HEK293 (cell line): ENCODE results near the gene FRZB.

ENCODE experiments used
- CTCF ChIA-PET: fragments of 350-600 bp; formaldehyde crosslinking; extraction: SDS; loops from one replicate; lab custom pipeline; 2021; ENCODE audit warnings: antibody characterized with exemption; lab: Yijun Ruan, JAX
- POLR2A ChIA-PET: fragments of 300-600 bp; formaldehyde crosslinking; extraction: SDS; loops from one replicate; lab custom pipeline; 2020; ENCODE audit warnings: antibody characterized with exemption, inconsistent platforms; lab: Yijun Ruan, JAX
- H3K27ac ChIP-seq: fragments of 200-500 bp; sonication (Bioruptor generic); 2 replicates; pipeline ENCODE4 v1.5.1; 2014; ENCODE audit warnings: low read depth, low read length, control low read depth, inconsistent platforms; ENCODE audit errors: extremely low read depth
- H3K36me3 ChIP-seq, 2 experiments: fragments of 200-500 bp in 1 of 2; sonication (Bioruptor generic) in 1 of 2; 1 replicate in 1 of 2; 2 replicates in 1 of 2; pipeline ENCODE4 v1.5.1; 2014 to 2017; ENCODE audit warnings: inconsistent platforms in 2 of 2, low read length in 2 of 2; ENCODE audit not compliant: control insufficient read depth in 2 of 2, insufficient read depth in 1 of 2
- H3K4me1 ChIP-seq: fragments of 200-500 bp; sonication (Bioruptor generic); 2 replicates; pipeline ENCODE4 v1.5.1; 2014; ENCODE audit warnings: mild to moderate bottlenecking, low read length, inconsistent platforms; ENCODE audit not compliant: control insufficient read depth, insufficient read depth
- H3K4me3 ChIP-seq: 2 replicates; pipeline ENCODE4 v1.5.1; 2011; ENCODE audit warnings: low read depth, mild to moderate bottlenecking, control low read depth, low read length, moderate library complexity
- H3K9me3 ChIP-seq: fragments of 200-500 bp; sonication (Bioruptor generic); 2 replicates; pipeline ENCODE4 v1.5.1; 2014; ENCODE audit warnings: low read depth, low read length, inconsistent platforms; ENCODE audit not compliant: control insufficient read depth, insufficient read depth
- ATF2 ChIP-seq: fragments of 450-650 bp; formaldehyde crosslinking; IDR thresholded peaks from 2 replicates; pipeline ENCODE4 v1.5.1; 2016; ENCODE audit warnings: missing biosample characterization, missing genetic modification characterization, low read depth
- BCL11B ChIP-seq: fragments of 450-650 bp; formaldehyde crosslinking; IDR thresholded peaks from 2 replicates; pipeline ENCODE4 v1.5.1; 2016; ENCODE audit warnings: low read depth, missing biosample characterization, missing genetic modification characterization
- GLIS2 ChIP-seq: fragments of 450-650 bp; formaldehyde crosslinking; IDR thresholded peaks from 2 replicates; pipeline ENCODE4 v1.5.1; 2016; ENCODE audit warnings: missing biosample characterization, missing genetic modification characterization
- KLF16 ChIP-seq: fragments of 450-650 bp; formaldehyde crosslinking; IDR thresholded peaks from 2 replicates; pipeline ENCODE4 v1.5.1; 2017; ENCODE audit warnings: missing biosample characterization, missing genetic modification characterization
- SP2 ChIP-seq: fragments of 450-650 bp; formaldehyde crosslinking; IDR thresholded peaks from 2 replicates; pipeline ENCODE4 v1.5.1; 2016; ENCODE audit warnings: missing biosample characterization, missing genetic modification characterization
- ZBTB1 ChIP-seq: fragments of 450-650 bp; formaldehyde crosslinking; IDR thresholded peaks from 2 replicates; pipeline ENCODE4 v1.5.1; 2016; ENCODE audit warnings: missing biosample characterization, missing genetic modification characterization
- ZBTB7A ChIP-seq: fragments of 450-650 bp; formaldehyde crosslinking; IDR thresholded peaks from 2 replicates; pipeline ENCODE4 v1.5.1; 2016; ENCODE audit warnings: low read depth, missing biosample characterization, missing genetic modification characterization
- ZFP69B ChIP-seq: fragments of 450-650 bp; formaldehyde crosslinking; IDR thresholded peaks from 2 replicates; pipeline ENCODE4 v1.5.1; 2016; ENCODE audit warnings: missing biosample characterization, missing genetic modification characterization
- ZNF121 ChIP-seq: fragments of 450-650 bp; formaldehyde crosslinking; IDR thresholded peaks from 2 replicates; pipeline ENCODE4 v1.5.1; 2016; ENCODE audit warnings: missing biosample characterization, missing genetic modification characterization
- ZNF155 ChIP-seq: fragments of 450-650 bp; formaldehyde crosslinking; IDR thresholded peaks from 2 replicates; pipeline ENCODE4 v1.5.1; 2016; ENCODE audit warnings: missing biosample characterization, missing genetic modification characterization
- ZNF169 ChIP-seq: fragments of 450-650 bp; formaldehyde crosslinking; IDR thresholded peaks from 2 replicates; pipeline ENCODE4 v1.5.1; 2016; ENCODE audit warnings: missing biosample characterization, missing genetic modification characterization
- ZNF23 ChIP-seq: fragments of 450-650 bp; formaldehyde crosslinking; IDR thresholded peaks from 2 replicates; pipeline ENCODE4 v1.5.1; 2016; ENCODE audit warnings: missing biosample characterization, missing genetic modification characterization, borderline replicate concordance
- ZNF280C ChIP-seq: fragments of 450-650 bp; formaldehyde crosslinking; IDR thresholded peaks from 2 replicates; pipeline ENCODE4 v1.5.1; 2016; ENCODE audit warnings: missing biosample characterization, missing genetic modification characterization
- ZNF350 ChIP-seq: fragments of 450-650 bp; formaldehyde crosslinking; IDR thresholded peaks from 2 replicates; pipeline ENCODE4 v1.5.0; 2017; ENCODE audit warnings: missing biosample characterization, mild to moderate bottlenecking, missing genetic modification characterization
- ZNF391 ChIP-seq: fragments of 450-650 bp; formaldehyde crosslinking; IDR thresholded peaks from 2 replicates; pipeline ENCODE4 v1.5.1; 2016; ENCODE audit warnings: low read depth, missing biosample characterization, missing genetic modification characterization, borderline replicate concordance
- ZNF404 ChIP-seq: fragments of 450-650 bp; formaldehyde crosslinking; IDR thresholded peaks from 2 replicates; pipeline ENCODE4 v1.5.1; 2017; ENCODE audit warnings: missing biosample characterization, missing genetic modification characterization
- ZNF513 ChIP-seq: fragments of 450-650 bp; IDR thresholded peaks from 2 replicates; pipeline ENCODE4 v1.5.1; 2018; ENCODE audit warnings: missing biosample characterization, missing genetic modification characterization
- ZNF555 ChIP-seq: fragments of 450-650 bp; formaldehyde crosslinking; conservative IDR thresholded peaks from 2 replicates; pipeline ENCODE4 v1.5.1; 2017; ENCODE audit warnings: missing biosample characterization, mild to moderate bottlenecking, missing genetic modification characterization, inconsistent platforms
- ZNF558 ChIP-seq: fragments of 450-650 bp; formaldehyde crosslinking; IDR thresholded peaks from 2 replicates; pipeline ENCODE4 v1.5.1; 2016; ENCODE audit warnings: missing biosample characterization, missing genetic modification characterization
- ZNF629 ChIP-seq: fragments of 450-650 bp; formaldehyde crosslinking; IDR thresholded peaks from 2 replicates; pipeline ENCODE4 v1.5.1; 2017; ENCODE audit warnings: missing biosample characterization, missing genetic modification characterization
- ZNF670 ChIP-seq: fragments of 450-650 bp; formaldehyde crosslinking; IDR thresholded peaks from 2 replicates; pipeline ENCODE4 v1.5.1; 2016; ENCODE audit warnings: missing biosample characterization, missing genetic modification characterization, low read depth
- ZNF692 ChIP-seq: fragments of 450-650 bp; formaldehyde crosslinking; IDR thresholded peaks from 2 replicates; pipeline ENCODE4 v1.5.1; 2016; ENCODE audit warnings: missing biosample characterization, missing genetic modification characterization
- ZNF777 ChIP-seq: fragments of 450-650 bp; formaldehyde crosslinking; IDR thresholded peaks from 2 replicates; pipeline ENCODE4 v1.5.1; 2017; ENCODE audit warnings: missing biosample characterization, missing genetic modification characterization, borderline replicate concordance

FRZB gene

GRCh38 chr2:182831921-182832320, 34.5 kb downstream of the FRZB start (continued):
- TF ChIP-seq ZNF670 (tag by site-specific recombination), result no peak
- TF ChIP-seq ZNF692 (tag by site-specific recombination), result no peak
- TF ChIP-seq ATF2 (tag by site-specific recombination), result no peak
- no peak for TF ChIP-seq ZNF121 (tag by site-specific recombination)
- TF ChIP-seq, all 188 proteins: peak for 0

GRCh38 chr2:182831101-182831500, 35.3 kb downstream of the FRZB start:
- no peak overlapping the region for H3K27ac ChIP-seq
- H3K9me3 ChIP-seq, result no peaks in the 10 kb centered on the region
- no peak for TF ChIP-seq ZNF777 (tag by site-specific recombination)
- no peak for TF ChIP-seq ZNF169 (tag by site-specific recombination)
- no peak for TF ChIP-seq BCL11B (tag by site-specific recombination)
- no peaks in the 10 kb centered on the region for H3K36me3 ChIP-seq
- H3K4me3 ChIP-seq, result no peak overlapping the region
- ChIA-PET POLR2A (no interaction called here), CTCF (interaction anchor here (0.7 kb wide), 1 partner anchor 8 kb away, joined by 3 read pairs; no protein-coding TSS in a partner anchor)
- peaks cover 7% of the 10 kb centered on the region for H3K4me1 ChIP-seq

GRCh38 chr2:182827182-182827879, 39.1 kb downstream of the FRZB start:
- H3K36me3 ChIP-seq, result no peaks in the 10 kb centered on the region
- CTCF ChIA-PET, result interaction anchor here (0.6 to 0.7 kb wide), 3 partner anchors 10 to 231 kb away, joined by 3 to 4 read pairs (median 3); no protein-coding TSS in a partner anchor
- TF ChIP-seq SP2 (tag by site-specific recombination), result no peak
- POLR2A ChIA-PET, result interaction anchor here (0.7 kb wide), 1 partner anchor 9 kb away, joined by 3 read pairs; no protein-coding TSS in a partner anchor
- no peak overlapping the region for H3K27ac ChIP-seq
- peaks cover 16% of the 10 kb centered on the region for H3K4me1 ChIP-seq
- H3K9me3 ChIP-seq, result no peaks in the 10 kb centered on the region
- H3K4me3 ChIP-seq, result no peak overlapping the region

- no peaks in the 10 kb centered on the region for H3K36me3 ChIP-seq
- POLR2A ChIA-PET, result no interaction called here
- H3K4me3 ChIP-seq, result no peak overlapping the region
- H3K27ac ChIP-seq, result 0 out of 2 replicates have a peak overlapping the region, but pooled peaks have one; percentile 28
- H3K9me3 ChIP-seq, result no peaks in the 10 kb centered on the region
- CTCF ChIA-PET, result interaction anchor here (0.6 kb wide), 1 partner anchor 232 kb away, joined by 3 read pairs; no protein-coding TSS in a partner anchor
- H3K4me1 ChIP-seq, result peaks cover 16% of the 10 kb centered on the region
- no peak for TF ChIP-seq ZNF391
- TF ChIP-seq ZNF555, result no peak
- no peak for TF ChIP-seq ZBTB7A (tag by site-specific recombination)
- no peak for TF ChIP-seq ZNF404
- no peak for TF ChIP-seq ZNF350 (tag by site-specific recombination)
- TF ChIP-seq ZNF513, result no peak
- no peak for TF ChIP-seq KLF16 (tag by site-specific recombination)
- no peak for TF ChIP-seq GLIS2 (tag by site-specific recombination)
- TF ChIP-seq ZBTB1 (tag by site-specific recombination), result no peak
- no peak for TF ChIP-seq ZNF280C
- TF ChIP-seq ZNF558, result no peak
- TF ChIP-seq ZNF23 (tag by site-specific recombination), result no peak
- TF ChIP-seq ZFP69B, result no peak
- TF ChIP-seq ZNF155 (tag by site-specific recombination), result no peak
- TF ChIP-seq ZNF629 (tag by site-specific recombination), result no peak
Observed at GRCh38 chr2:182826496-182826895, 39.9 kb downstream of the FRZB start.
